H7 (cell line): Measurements from ENCODE around the gene SPPL2B. TPM values are rescaled to one million over a fixed set of nuclear protein-coding genes. Genes with fewer than 3 reads are reported as not detected.

Experiments used
- DNase-seq: peaks from one replicate; pipeline ENCODE4 v3.0.0; 2012
- H3K27me3 ChIP-seq: 2 replicates; pipeline ENCODE4 v1.6.0; 2011; ENCODE audit warnings: mild to moderate bottlenecking, low read length; ENCODE audit not compliant: control insufficient read depth, insufficient read depth
- H3K36me3 ChIP-seq: replicated peaks from 2 replicates; pipeline ENCODE4 v1.5.1; 2011; ENCODE audit warnings: low read length; ENCODE audit not compliant: control insufficient read depth, insufficient read depth
- H3K4me3 ChIP-seq: 2 replicates; pipeline ENCODE4 v1.5.1; 2011; ENCODE audit warnings: low read depth, mild to moderate bottlenecking, control low read depth, low read length, moderate library complexity; ENCODE audit not compliant: insufficient read depth
- total RNA-seq: library from RNA; depleted of rRNA; stranded (reverse); fragments of >200 nt; shearing (Covaris generic); gene quantifications from 2 replicates; pipeline ENCODE4 v1.2.3, GENCODE V29; 2014

The SPPL2B gene
- total RNA-seq, 1 experiment from 2014 or later = 65.9 TPM

- H3K27me3 ChIP-seq = no peaks in the 10 kb centered on the region
- no peak for DNase-seq
- H3K36me3 ChIP-seq = peaks cover 12% of the 10 kb centered on the region
- H3K4me3 ChIP-seq = no peak overlapping the region
Measured at GRCh38 chr19:2325281-2326046, 3.0 kb upstream of the SPPL2B start.

DNA sequence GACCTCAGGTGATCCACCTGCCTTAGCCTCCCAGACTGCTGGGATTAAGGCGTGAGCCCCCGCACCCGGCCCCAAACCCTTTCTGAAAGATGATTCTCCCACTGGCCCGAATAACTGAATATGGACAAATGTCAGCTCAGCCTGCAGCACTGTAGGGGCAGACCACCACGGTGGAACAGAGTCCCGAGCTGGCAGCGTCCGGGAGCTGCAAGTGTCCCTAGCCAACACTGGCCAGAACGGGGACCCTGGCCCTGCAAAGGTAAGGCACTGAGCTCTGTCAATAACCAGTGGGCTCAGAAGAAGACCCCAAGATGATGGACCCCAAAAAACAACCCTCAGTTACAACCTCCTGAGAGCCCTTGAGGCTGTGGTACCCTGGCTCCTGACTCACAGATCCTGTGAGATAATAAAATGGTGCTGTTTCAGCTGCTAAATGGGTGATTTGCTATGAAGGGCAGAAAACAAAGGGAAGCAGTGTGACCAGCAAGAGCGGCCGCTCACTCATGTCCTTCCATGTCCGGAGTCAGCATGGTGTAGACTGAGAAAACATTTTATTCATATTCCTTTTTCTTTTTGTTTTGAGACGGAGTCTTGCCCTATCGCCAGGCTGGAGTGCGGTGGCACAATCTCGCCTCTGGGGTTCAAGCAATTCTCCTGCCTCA lies 1.7 kb upstream of the SPPL2B start:
- no peak for DNase-seq
- Histone ChIP-seq H3K27me3 (no peaks in the 10 kb centered on the region), H3K36me3 (peaks cover 12% of the 10 kb centered on the region), H3K4me3 (no peak overlapping the region)

GRCh38 chr19:2327773-2328400 lies 597 bp upstream of the SPPL2B start:
- Histone ChIP-seq H3K4me3 (peak overlapping the region; percentile 97), H3K27me3 (no peaks in the 10 kb centered on the region), H3K36me3 (peaks cover 12% of the 10 kb centered on the region)
- DNase-seq = peak; percentile 84

DNA sequence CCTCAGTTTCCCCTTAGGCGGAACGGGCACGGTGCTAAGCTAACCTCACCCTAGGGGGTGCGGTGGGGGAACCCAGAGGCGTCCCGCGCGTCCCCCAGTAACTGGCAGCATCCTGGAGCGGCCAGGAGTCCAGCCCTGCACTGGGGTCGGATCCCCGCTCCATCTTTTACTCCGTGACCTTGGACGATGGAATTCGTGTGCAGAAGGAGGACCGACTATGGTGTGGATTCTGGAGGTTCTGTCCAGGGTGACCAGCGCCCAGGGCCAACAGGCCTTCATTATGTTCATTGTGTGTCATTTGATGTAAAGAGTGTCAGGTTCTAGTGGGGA lies 630 bp downstream of the SPPL2B start:
- no peak for DNase-seq
- Histone ChIP-seq H3K4me3 (peak overlapping the region; percentile 97), H3K27me3 (no peaks in the 10 kb centered on the region), H3K36me3 (peaks cover 12% of the 10 kb centered on the region)

- DNase-seq = no peak
- Histone ChIP-seq H3K27me3 (no peaks in the 10 kb centered on the region), H3K4me3 (peak overlapping the region; percentile 97), H3K36me3 (peaks cover 12% of the 10 kb centered on the region)
Measured at GRCh38 chr19:2329501-2329916, 1.0 kb downstream of the SPPL2B start.

- no peak for DNase-seq
- H3K36me3 ChIP-seq = peaks cover 6% of the 10 kb centered on the region
- no peak overlapping the region for H3K4me3 ChIP-seq
- H3K27me3 ChIP-seq = no peaks in the 10 kb centered on the region
Measured at GRCh38 chr19:2330255-2330631, 1.8 kb downstream of the SPPL2B start.

- Histone ChIP-seq H3K27me3 (no peaks in the 10 kb centered on the region), H3K4me3 (no peak overlapping the region), H3K36me3 (peaks cover 5% of the 10 kb centered on the region)
- DNase-seq = peak; percentile 80
Measured at GRCh38 chr19:2330632-2331284, 2.3 kb downstream of the SPPL2B start.

GRCh38 chr19:2331601-2332246 lies 3.2 kb downstream of the SPPL2B start:
- Histone ChIP-seq H3K4me3 (no peak overlapping the region), H3K27me3 (no peaks in the 10 kb centered on the region), H3K36me3 (peaks cover 4% of the 10 kb centered on the region; the same call in 1 of the 2 replicates)
- DNase-seq = no peak

DNA sequence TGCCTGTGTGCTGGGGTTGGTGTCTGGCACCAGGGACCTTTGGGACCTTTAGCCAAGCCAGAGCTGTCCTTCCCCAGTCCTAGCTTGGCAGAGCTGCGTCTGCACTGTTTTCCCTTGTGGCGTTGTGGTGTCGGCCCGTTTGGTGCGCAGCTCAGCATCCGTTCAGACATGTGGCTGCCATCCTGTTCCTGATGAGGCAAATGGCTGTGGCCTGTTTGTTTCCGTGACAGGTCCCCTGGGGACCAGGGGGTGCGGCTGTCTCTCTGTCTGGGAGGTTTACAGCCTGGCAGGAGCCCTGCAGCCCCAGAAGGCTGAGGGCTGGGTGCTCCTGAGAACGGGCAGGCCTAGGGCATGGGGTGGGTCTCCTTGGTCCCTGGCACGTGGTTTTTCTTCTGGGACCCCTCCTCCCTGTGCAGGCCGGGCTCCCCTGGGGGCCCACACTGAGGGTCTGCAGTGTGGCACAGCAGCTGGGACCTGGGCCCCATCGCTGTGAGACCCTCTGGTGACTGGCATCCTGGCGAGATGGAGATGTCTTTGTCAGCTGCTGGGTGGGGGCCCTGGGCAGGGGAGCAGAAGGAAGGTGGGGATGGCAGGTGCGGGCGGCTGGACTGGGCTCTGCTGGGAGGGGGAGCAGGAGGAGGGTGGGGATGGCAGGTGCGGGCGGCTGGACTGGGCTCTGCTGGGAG lies 4.0 kb downstream of the SPPL2B start:
- Histone ChIP-seq H3K36me3 (0 out of 2 replicates have a peak, but pooled peaks cover 1% of the 10 kb centered on the region), H3K4me3 (no peak overlapping the region), H3K27me3 (no peaks in the 10 kb centered on the region)
- DNase-seq = no peak

DNA sequence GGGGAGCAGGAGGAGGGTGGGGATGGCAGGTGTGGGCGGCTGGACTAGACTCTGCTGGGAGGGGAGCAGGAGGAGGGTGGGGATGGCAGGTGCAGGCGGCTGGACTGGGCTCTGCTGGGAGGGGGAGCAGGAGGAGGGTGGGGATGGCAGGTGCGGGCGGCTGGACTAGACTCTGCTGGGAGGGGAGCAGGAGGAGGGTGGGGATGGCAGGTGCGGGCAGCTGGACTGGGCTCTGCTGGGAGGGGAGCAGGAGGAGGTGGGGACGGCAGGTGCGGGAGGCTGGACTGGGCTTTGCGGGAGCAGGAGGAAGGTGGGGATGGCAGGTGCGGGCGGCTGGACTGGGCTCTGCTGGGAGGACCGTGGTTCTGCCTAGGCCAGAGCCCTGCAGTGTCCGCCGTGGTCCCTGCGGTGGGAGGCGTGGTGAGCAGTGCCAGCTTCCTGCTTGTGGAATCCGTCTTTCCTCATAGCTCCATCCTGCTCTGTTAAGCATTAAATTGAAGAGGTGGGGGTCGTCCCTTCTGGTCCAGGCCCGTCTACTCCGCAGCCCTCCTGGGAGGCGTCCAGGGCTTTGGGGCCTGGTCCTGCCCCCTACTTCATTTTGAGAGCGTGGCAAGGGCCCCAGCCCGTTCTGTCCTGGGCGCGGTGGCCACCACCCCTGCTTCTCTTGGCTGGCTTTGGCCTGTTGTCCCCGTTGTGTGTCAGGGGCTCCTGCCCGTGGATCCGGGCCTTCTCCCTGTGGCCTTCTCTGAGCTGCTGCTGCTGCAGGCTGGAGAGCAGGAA lies 4.7 kb downstream of the SPPL2B start:
- Histone ChIP-seq H3K36me3 (0 out of 2 replicates have a peak, but pooled peaks cover 1% of the 10 kb centered on the region), H3K27me3 (no peaks in the 10 kb centered on the region), H3K4me3 (no peak overlapping the region)
- no peak for DNase-seq

- Histone ChIP-seq H3K36me3 (0 out of 2 replicates have a peak, but pooled peaks cover 1% of the 10 kb centered on the region), H3K27me3 (no peaks in the 10 kb centered on the region), H3K4me3 (no peak overlapping the region)
- DNase-seq = peak; percentile 79
Measured at GRCh38 chr19:2333807-2334211, 5.3 kb downstream of the SPPL2B start.

GRCh38 chr19:2334426-2334825 lies 5.9 kb downstream of the SPPL2B start:
- no peak overlapping the region for H3K4me3 ChIP-seq
- H3K27me3 ChIP-seq = no peaks in the 10 kb centered on the region
- DNase-seq = no peak
- H3K36me3 ChIP-seq = 0 out of 2 replicates have a peak, but pooled peaks cover 1% of the 10 kb centered on the region
